Activated B cell treated with CpG ODN at 0.5 μM for 24 hours (primary cell): ENCODE results near the gene GAL3ST2. TPM values are rescaled to one million over a fixed set of nuclear protein-coding genes. Genes with fewer than 3 reads are reported as not detected.

Experiments used
- ATAC-seq: fragments of 200-7000 bp; cut with Tn5 transposase; one replicate; pipeline ENCODE4 v1.10.0; 2021; ENCODE audit warnings: low read depth, mild to moderate bottlenecking, moderate library complexity
- CTCF ChIA-PET: fragments of 350-600 bp; sonication (Branson Sonifier 250); formaldehyde crosslinking; loops from one replicate; lab custom pipeline; 2021; ENCODE audit warnings: antibody characterized with exemption; lab: Charles Lee
- POLR2A ChIA-PET: fragments of 350-600 bp; sonication (Branson Sonifier 250); formaldehyde crosslinking; loops from one replicate; lab custom pipeline; 2021; ENCODE audit warnings: antibody characterized with exemption; lab: Charles Lee
- DNase-seq: peaks from one replicate; pipeline ENCODE4 v3.0.0; 2022
- H3K27ac Mint-ChIP-seq: one replicate; pipeline ENCODE4 v1.8.0; 2020; ENCODE audit warnings: mixed read lengths
- H3K27me3 Mint-ChIP-seq: one replicate; pipeline ENCODE4 v1.8.0; 2021; ENCODE audit warnings: mixed read lengths
- H3K36me3 Mint-ChIP-seq: one replicate; pipeline ENCODE4 v1.8.0; 2021; ENCODE audit warnings: low read depth, mixed read lengths
- H3K4me1 Mint-ChIP-seq: one replicate; pipeline ENCODE4 v1.8.0; 2021; ENCODE audit warnings: mixed read lengths
- H3K4me3 Mint-ChIP-seq: one replicate; pipeline ENCODE4 v1.8.0; 2020; ENCODE audit warnings: mild to moderate bottlenecking, mixed read lengths
- H3K9me3 Mint-ChIP-seq: one replicate; pipeline ENCODE4 v1.8.0; 2020; ENCODE audit warnings: mixed read lengths
- CTCF ChIP-seq: fragments of 200-600 bp; IDR thresholded peaks from one replicate; pipeline ENCODE4 v1.8.0; 2022; ENCODE audit warnings: antibody characterized with exemption, mild to moderate bottlenecking
- intact Hi-C: fragments of 100-400 bp; cut with micrococcal nuclease; formaldehyde crosslinking; loops from one replicate; pipeline ENCODE4 v1.15.1; 2024
- total RNA-seq: library from RNA; stranded (reverse); gene quantifications from 2 replicates; pipeline ENCODE4 v1.2.3, GENCODE V29; 2022

GAL3ST2 gene
- total RNA-seq, 1 donor from 2014 or later, result not detected

- peak within 1 kb of the TSS; percentile 75 for H3K27ac Mint-ChIP-seq
- DNase-seq (peak; percentile 97), ATAC-seq (peak; percentile 94)
- ChIA-PET CTCF (interaction anchor here (1.3 to 2.1 kb wide), 4 partner anchors 33 to 144 kb away, joined by 3 to 13 read pairs (median 3); partner anchors contain the start of gene ING5), POLR2A (interaction anchor here (0.6 to 5.8 kb wide), 14 partner anchors 10 to 419 kb away, joined by 3 to 81 read pairs (median 4); partner anchors contain the start of genes DTYMK, HDLBP, ING5 and PDCD1)
- peaks cover 57% of the 10 kb centered on the region for H3K4me1 Mint-ChIP-seq
- intact Hi-C loops, result loop anchor here (1.0 to 10.0 kb wide), 10 partner anchors 33 to 1170 kb away; partner anchors contain the start of genes ATG4B, DTYMK, DUSP28 and HDLBP
- H3K27me3 Mint-ChIP-seq, result no peaks in the 10 kb centered on the region
- H3K9me3 Mint-ChIP-seq, result no peaks in the 10 kb centered on the region
- no peak for TF ChIP-seq CTCF
- peaks cover 1% of the 10 kb centered on the region for H3K36me3 Mint-ChIP-seq
- peak within 1 kb of the TSS; percentile 82 for H3K4me3 Mint-ChIP-seq
These were observed 42.0 kb upstream of the GAL3ST2 start, which contains the start of gene D2HGDH for GRCh38 chr2:241734467-241735208. TSS of gene D2HGDH (plus strand) at chr2:241734630. CDS start at chr2:241735225, 595 bp downstream.

- no peak for TF ChIP-seq CTCF
- ChIA-PET CTCF (no interaction called here), POLR2A (interaction anchor here (0.6 to 2.6 kb wide), 2 partner anchors 35 to 52 kb away, joined by 4 to 25 read pairs; no protein-coding TSS in a partner anchor)
- Mint-ChIP-seq H3K4me1 (peaks cover 47% of the 10 kb centered on the region), H3K27ac (no peak overlapping the region), H3K36me3 (peaks cover 1% of the 10 kb centered on the region), H3K9me3 (no peaks in the 10 kb centered on the region), H3K4me3 (peak overlapping the region; percentile 82), H3K27me3 (no peaks in the 10 kb centered on the region)
- no peak for ATAC-seq
- no peak for DNase-seq
- intact Hi-C loops, result loop anchor here (5.0 to 10.0 kb wide), 2 partner anchors 36 to 1171 kb away; partner anchors contain the start of genes DUSP28 and RNPEPL1
These were observed 40.5 kb upstream of the GAL3ST2 start for GRCh38 chr2:241736111-241736510.

GRCh38 chr2:241738040-241738686 lies 38.5 kb upstream of the GAL3ST2 start:
- POLR2A ChIA-PET, result no interaction called here
- no peak overlapping the region for H3K27ac Mint-ChIP-seq
- ATAC-seq, result no peak

GRCh38 chr2:241739177-241739576 lies 37.4 kb upstream of the GAL3ST2 start:
- ATAC-seq (no peak), DNase-seq (no peak)
- TF ChIP-seq CTCF, result no peak
- POLR2A ChIA-PET, result interaction anchor here (1.0 to 1.4 kb wide), 2 partner anchors 9 to 105 kb away, joined by 5 read pairs; no protein-coding TSS in a partner anchor
- intact Hi-C loops, result loop anchor here (5.0 to 10.0 kb wide), 2 partner anchors 33 to 1174 kb away; partner anchors contain the start of genes DUSP28 and RNPEPL1
- H3K4me3 Mint-ChIP-seq, result no peak overlapping the region
- H3K9me3 Mint-ChIP-seq, result no peaks in the 10 kb centered on the region
- peaks cover 1% of the 10 kb centered on the region for H3K36me3 Mint-ChIP-seq
- no peaks in the 10 kb centered on the region for H3K27me3 Mint-ChIP-seq
- H3K27ac Mint-ChIP-seq, result no peak overlapping the region
- CTCF ChIA-PET, result no interaction called here
- peaks cover 21% of the 10 kb centered on the region for H3K4me1 Mint-ChIP-seq

More at GRCh38 chr2:241738040-241738686, 38.5 kb upstream of the GAL3ST2 start:
- Mint-ChIP-seq H3K36me3 (peaks cover 1% of the 10 kb centered on the region), H3K9me3 (no peaks in the 10 kb centered on the region), H3K27me3 (no peaks in the 10 kb centered on the region), H3K4me1 (peaks cover 29% of the 10 kb centered on the region), H3K4me3 (no peak overlapping the region)
- no peak for TF ChIP-seq CTCF
- CTCF ChIA-PET, result no interaction called here
- DNase-seq, result no peak
- intact Hi-C loops, result loop anchor here (5.0 to 10.0 kb wide), 2 partner anchors 34 to 1173 kb away; partner anchors contain the start of genes DUSP28 and RNPEPL1
